ENCODE results near the gene GNA12.

The GNA12 gene

DNA sequence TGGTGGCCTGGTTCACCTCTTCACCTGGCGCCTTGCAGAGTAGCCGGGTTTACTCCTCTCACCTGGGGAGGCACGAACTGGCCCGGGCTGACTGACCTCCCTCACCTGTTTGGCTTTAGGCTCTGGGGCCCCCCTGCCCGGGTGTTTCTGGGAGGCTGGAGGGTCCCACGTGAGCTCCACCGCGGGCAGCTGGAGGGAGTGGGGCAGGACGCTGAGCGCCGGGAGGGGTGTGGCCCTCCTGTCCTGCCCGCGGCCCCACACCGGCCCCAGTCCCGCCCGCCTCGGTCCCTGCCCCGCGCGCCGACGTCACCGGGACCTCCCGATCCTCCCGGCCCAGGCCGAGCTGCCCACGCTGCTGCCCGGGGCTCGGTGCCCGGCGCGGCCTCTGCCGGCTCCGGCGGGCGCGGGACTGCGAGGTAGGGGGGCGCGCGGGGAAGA lies 156.2 kb downstream of the GNA12 start, which contains the start of gene AMZ1:
Gene AMZ1, plus strand, starts transcription at position 322 of the 438 bp plus-strand sequence. CDS start 12,250 bp downstream, outside the sequence.
- TF ChIP-seq TEAD4 (IDR thresholded peaks at IDR 0.05) = no peak
- no peak for TF ChIP-seq YY1 (IDR thresholded peaks at IDR 0.05; ENCODE audit: low read depth)
- TF ChIP-seq, protein P1, sequence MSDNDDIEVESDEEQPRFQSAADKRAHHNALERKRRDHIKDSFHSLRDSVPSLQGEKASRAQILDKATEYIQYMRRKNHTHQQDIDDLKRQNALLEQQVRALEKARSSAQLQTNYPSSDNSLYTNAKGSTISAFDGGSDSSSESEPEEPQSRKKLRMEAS (IDR thresholded peaks at IDR 0.05) = no peak
- no peak for TF ChIP-seq EGR1 (IDR thresholded peaks at IDR 0.05)
- TF ChIP-seq TAF1 (IDR thresholded peaks at IDR 0.05; ENCODE audit: low read depth) = no peak
- no peak for TF ChIP-seq NFIC (IDR thresholded peaks at IDR 0.05)
- TF ChIP-seq, protein P2, sequence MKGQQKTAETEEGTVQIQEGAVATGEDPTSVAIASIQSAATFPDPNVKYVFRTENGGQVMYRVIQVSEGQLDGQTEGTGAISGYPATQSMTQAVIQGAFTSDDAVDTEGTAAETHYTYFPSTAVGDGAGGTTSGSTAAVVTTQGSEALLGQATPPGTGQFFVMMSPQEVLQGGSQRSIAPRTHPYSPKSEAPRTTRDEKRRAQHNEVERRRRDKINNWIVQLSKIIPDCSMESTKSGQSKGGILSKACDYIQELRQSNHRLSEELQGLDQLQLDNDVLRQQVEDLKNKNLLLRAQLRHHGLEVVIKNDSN (IDR thresholded peaks at IDR 0.05) = no peak
- TF ChIP-seq, protein P3, sequence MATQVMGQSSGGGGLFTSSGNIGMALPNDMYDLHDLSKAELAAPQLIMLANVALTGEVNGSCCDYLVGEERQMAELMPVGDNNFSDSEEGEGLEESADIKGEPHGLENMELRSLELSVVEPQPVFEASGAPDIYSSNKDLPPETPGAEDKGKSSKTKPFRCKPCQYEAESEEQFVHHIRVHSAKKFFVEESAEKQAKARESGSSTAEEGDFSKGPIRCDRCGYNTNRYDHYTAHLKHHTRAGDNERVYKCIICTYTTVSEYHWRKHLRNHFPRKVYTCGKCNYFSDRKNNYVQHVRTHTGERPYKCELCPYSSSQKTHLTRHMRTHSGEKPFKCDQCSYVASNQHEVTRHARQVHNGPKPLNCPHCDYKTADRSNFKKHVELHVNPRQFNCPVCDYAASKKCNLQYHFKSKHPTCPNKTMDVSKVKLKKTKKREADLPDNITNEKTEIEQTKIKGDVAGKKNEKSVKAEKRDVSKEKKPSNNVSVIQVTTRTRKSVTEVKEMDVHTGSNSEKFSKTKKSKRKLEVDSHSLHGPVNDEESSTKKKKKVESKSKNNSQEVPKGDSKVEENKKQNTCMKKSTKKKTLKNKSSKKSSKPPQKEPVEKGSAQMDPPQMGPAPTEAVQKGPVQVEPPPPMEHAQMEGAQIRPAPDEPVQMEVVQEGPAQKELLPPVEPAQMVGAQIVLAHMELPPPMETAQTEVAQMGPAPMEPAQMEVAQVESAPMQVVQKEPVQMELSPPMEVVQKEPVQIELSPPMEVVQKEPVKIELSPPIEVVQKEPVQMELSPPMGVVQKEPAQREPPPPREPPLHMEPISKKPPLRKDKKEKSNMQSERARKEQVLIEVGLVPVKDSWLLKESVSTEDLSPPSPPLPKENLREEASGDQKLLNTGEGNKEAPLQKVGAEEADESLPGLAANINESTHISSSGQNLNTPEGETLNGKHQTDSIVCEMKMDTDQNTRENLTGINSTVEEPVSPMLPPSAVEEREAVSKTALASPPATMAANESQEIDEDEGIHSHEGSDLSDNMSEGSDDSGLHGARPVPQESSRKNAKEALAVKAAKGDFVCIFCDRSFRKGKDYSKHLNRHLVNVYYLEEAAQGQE (IDR thresholded peaks at IDR 0.05; ENCODE audit: low read depth) = no peak
- no peak for TF ChIP-seq RAD21 (IDR thresholded peaks at IDR 0.05; ENCODE audit: low read depth)
- TF ChIP-seq EP300 (IDR thresholded peaks at IDR 0.05; ENCODE audit: borderline replicate concordance) = no peak
- no peak for TF ChIP-seq FOXM1 (IDR thresholded peaks at IDR 0.05; ENCODE audit: borderline replicate concordance, low read depth)
- TF ChIP-seq CEBPB (IDR thresholded peaks at IDR 0.05) = no peak
- TF ChIP-seq TCF12 (IDR thresholded peaks at IDR 0.05; ENCODE audit: low read depth) = no peak
- TF ChIP-seq CREB1 (IDR thresholded peaks at IDR 0.05; ENCODE audit: low read depth) = no peak

DNA sequence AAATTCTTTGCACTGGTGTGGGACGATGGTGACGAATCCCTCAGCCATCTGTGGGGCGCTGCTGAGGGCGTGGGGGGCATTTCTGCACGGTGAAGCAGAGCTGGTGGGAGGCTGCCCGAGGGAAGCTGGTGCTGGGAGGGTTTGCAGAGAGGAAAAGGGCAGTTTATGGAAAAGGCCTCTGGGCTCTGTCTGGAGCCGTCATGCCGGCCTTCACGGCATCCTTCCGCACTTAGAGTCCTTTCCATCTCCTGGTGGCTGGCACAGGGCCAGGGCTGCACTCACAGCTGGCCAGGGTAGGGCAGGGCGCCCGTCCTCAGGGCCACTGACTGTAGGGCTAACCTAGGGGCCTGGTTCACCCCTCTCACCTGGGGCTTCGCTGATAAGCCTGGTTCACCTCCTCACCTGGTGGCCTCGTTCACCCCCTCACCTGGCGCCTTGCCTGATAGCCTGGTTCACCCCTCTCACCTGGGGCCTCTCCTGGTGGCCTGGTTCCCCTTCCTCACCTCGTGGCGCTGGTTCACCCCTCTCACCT lies 156.7 kb downstream of the GNA12 start:
- TF ChIP-seq TAF1 (IDR thresholded peaks at IDR 0.05; ENCODE audit: low read depth) (no peak), TEAD4 (IDR thresholded peaks at IDR 0.05) (no peak), NFIC (IDR thresholded peaks at IDR 0.05) (peak; percentile 43; the same call in 1 of the 2 replicates), EGR1 (IDR thresholded peaks at IDR 0.05) (no peak), TCF12 (IDR thresholded peaks at IDR 0.05; ENCODE audit: low read depth) (no peak), CEBPB (IDR thresholded peaks at IDR 0.05) (no peak)

DNA sequence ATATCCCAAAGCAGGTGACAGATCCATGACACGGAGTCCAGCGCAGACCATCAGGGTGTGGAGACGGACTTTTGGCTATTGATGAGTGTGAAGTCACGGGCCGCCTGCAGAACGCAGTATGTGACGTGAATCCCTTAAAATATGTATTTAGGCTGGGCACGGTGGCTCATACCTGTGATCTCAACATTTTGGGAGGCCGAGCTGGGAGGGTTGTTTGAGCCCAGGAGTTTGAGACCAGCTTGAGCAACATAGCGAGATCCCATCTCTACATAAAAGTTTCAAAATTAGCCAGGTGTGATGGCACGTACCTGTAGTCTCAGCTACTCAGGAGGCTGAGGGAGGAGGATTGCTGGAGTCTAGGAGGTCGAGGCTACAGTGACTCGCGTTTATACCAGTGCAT lies 158.0 kb downstream of the GNA12 start:
- TF ChIP-seq NFIC (IDR thresholded peaks at IDR 0.05) = no peak
- TF ChIP-seq, protein P1 (IDR thresholded peaks at IDR 0.05) = no peak
- no peak for TF ChIP-seq RAD21 (IDR thresholded peaks at IDR 0.05; ENCODE audit: low read depth)
- no peak for TF ChIP-seq CEBPB (IDR thresholded peaks at IDR 0.05)
- no peak for TF ChIP-seq EP300 (IDR thresholded peaks at IDR 0.05; ENCODE audit: borderline replicate concordance)
- TF ChIP-seq TCF12 (IDR thresholded peaks at IDR 0.05; ENCODE audit: low read depth) = no peak
- no peak for TF ChIP-seq FOXM1 (IDR thresholded peaks at IDR 0.05; ENCODE audit: borderline replicate concordance, low read depth)
- no peak for TF ChIP-seq YY1 (IDR thresholded peaks at IDR 0.05; ENCODE audit: low read depth)
- TF ChIP-seq, protein P3 (IDR thresholded peaks at IDR 0.05; ENCODE audit: low read depth) = no peak
- TF ChIP-seq EGR1 (IDR thresholded peaks at IDR 0.05) = no peak
- TF ChIP-seq ZBTB7A (IDR thresholded peaks at IDR 0.05; ENCODE audit: low read depth) = no peak
- no peak for TF ChIP-seq TEAD4 (IDR thresholded peaks at IDR 0.05)
- TF ChIP-seq TAF1 (IDR thresholded peaks at IDR 0.05; ENCODE audit: low read depth) = no peak
- no peak for TF ChIP-seq CREB1 (IDR thresholded peaks at IDR 0.05; ENCODE audit: low read depth)
- TF ChIP-seq, protein P2 (IDR thresholded peaks at IDR 0.05) = no peak

DNA sequence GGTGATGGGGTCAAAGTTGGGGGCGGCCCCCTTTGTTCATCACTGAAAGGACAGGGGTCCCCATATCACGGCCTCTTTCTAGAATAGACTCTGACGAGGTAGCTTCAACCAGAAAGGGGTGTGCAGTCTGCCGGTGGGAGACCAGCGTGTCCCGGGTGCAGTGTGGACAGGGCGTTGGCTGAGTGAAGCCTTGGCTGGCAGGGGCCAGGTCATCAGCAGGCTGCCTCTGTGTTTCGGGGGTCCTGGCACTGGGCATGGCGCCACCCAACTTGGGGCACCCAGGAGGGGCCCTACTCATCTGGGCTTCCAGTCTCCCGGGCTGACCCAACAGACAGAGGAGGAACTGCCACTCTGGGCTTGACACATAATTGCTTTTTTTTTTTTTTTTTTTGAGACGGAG lies 159.6 kb downstream of the GNA12 start:
- TF ChIP-seq EGR1 (IDR thresholded peaks at IDR 0.05) (no peak), EP300 (IDR thresholded peaks at IDR 0.05; ENCODE audit: borderline replicate concordance) (no peak), YY1 (IDR thresholded peaks at IDR 0.05; ENCODE audit: low read depth) (no peak), ZBTB7A (IDR thresholded peaks at IDR 0.05; ENCODE audit: low read depth) (no peak), CEBPB (IDR thresholded peaks at IDR 0.05) (no peak), TEAD4 (IDR thresholded peaks at IDR 0.05) (no peak), TCF12 (IDR thresholded peaks at IDR 0.05; ENCODE audit: low read depth) (no peak)

DNA sequence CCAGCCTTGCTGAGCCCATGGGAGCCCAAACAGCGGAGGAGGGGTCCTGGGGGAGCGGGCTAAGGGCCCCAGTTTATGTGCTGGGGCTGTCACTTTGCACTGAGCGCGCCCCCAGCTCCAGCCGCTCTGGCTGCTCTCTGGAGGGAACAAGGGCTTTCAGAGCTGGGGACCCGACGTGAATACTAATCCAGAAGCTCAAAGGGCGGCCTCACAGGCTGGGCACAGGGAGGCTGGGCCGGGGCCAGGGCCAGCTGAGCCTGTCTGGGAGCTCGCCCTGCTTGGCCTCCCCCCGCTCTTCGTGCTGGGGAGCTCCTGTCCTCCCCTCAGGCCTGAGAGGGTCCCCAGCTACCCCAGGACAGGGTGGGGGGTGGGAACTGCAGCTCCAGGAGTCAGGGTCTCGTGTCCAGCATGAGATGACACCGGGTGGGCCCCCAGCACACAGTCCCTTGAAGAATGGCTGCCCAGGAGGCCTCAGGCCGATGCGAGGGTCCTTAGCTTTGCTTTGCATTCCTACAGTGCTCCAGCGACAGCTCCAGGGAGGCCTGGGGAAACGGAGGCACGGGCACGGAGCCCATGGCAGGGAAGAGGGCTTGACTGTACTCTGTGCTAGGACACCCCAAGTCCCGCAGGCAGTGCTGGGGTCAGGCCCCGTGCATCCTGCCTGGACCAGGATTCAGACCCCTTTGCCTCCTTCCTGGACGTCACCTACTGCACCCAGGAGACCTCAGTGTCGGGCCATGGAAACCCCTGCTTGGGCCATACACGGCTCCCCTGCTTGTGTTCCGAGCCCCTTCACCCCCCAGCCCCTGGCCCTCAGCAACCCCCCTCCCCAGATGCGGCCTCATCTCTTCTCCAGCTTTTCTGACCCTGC lies 161.9 kb downstream of the GNA12 start:
- TF ChIP-seq EGR1 (IDR thresholded peaks at IDR 0.05) (no peak), CREB1 (IDR thresholded peaks at IDR 0.05; ENCODE audit: low read depth) (no peak), FOXM1 (IDR thresholded peaks at IDR 0.05; ENCODE audit: borderline replicate concordance, low read depth) (no peak), CEBPB (IDR thresholded peaks at IDR 0.05) (no peak), NFIC (IDR thresholded peaks at IDR 0.05) (no peak), YY1 (IDR thresholded peaks at IDR 0.05; ENCODE audit: low read depth) (no peak), RAD21 (IDR thresholded peaks at IDR 0.05; ENCODE audit: low read depth) (no peak)

All from Ishikawa (cell line).